TTC549 (cell line): Measurements from ENCODE around the gene SMPDL3A.
"Not testable (repeated sequence)": the region's sequence is repeated elsewhere in the genome, so short reads cannot be mapped to it uniquely, and the experiment has no call there.

ENCODE experiments used
- FAIRE-seq: peaks from 2 replicates; lab custom pipeline; 2012; peaks lifted over from hg19 to GRCh38; lab: Jason Lieb, UNC

The SMPDL3A gene

GRCh38 chr6:122789182-122790027 lies at the start of gene SMPDL3A:
SMPDL3A (plus strand) TSS chr6:122789258; CDS start chr6:122789347, 89 bp downstream.
- no peak for FAIRE-seq

GRCh38 chr6:122740091-122740490 lies 49.0 kb upstream of the SMPDL3A start:
- FAIRE-seq, result no peak

GRCh38 chr6:122740936-122741335 lies 48.1 kb upstream of the SMPDL3A start:
- no peak for FAIRE-seq

GRCh38 chr6:122744247-122744646 lies 44.8 kb upstream of the SMPDL3A start:
- FAIRE-seq, result not testable (repeated sequence)

- not testable (repeated sequence) for FAIRE-seq
Observed at GRCh38 chr6:122744856-122745255, 44.2 kb upstream of the SMPDL3A start.

GRCh38 chr6:122746688-122747087 lies 42.4 kb upstream of the SMPDL3A start:
- no peak for FAIRE-seq

GRCh38 chr6:122747573-122747972 lies 41.5 kb upstream of the SMPDL3A start:
- no peak for FAIRE-seq

GRCh38 chr6:122748945-122749344 lies 40.1 kb upstream of the SMPDL3A start:
- FAIRE-seq, result not testable (repeated sequence)

GRCh38 chr6:122749451-122750050 lies 39.5 kb upstream of the SMPDL3A start:
- no peak for FAIRE-seq

- FAIRE-seq, result no peak
Observed at GRCh38 chr6:122751326-122751725, 37.7 kb upstream of the SMPDL3A start.

- no peak for FAIRE-seq
Observed at GRCh38 chr6:122752459-122752858, 36.6 kb upstream of the SMPDL3A start.

GRCh38 chr6:122753000-122753687 lies 35.9 kb upstream of the SMPDL3A start:
- no peak for FAIRE-seq

- FAIRE-seq, result no peak
Observed at GRCh38 chr6:122753688-122754056, 35.4 kb upstream of the SMPDL3A start.

GRCh38 chr6:122754191-122754731 lies 34.8 kb upstream of the SMPDL3A start:
- FAIRE-seq, result no peak

GRCh38 chr6:122755901-122756300 lies 33.2 kb upstream of the SMPDL3A start:
- FAIRE-seq, result no peak

- FAIRE-seq, result no peak
Observed at GRCh38 chr6:122758927-122759334, 30.1 kb upstream of the SMPDL3A start.

- FAIRE-seq, result no peak
Observed at GRCh38 chr6:122760330-122760729, 28.7 kb upstream of the SMPDL3A start.

- no peak for FAIRE-seq
Observed at GRCh38 chr6:122766256-122766655, 22.8 kb upstream of the SMPDL3A start.

GRCh38 chr6:122770835-122771601 lies 18.0 kb upstream of the SMPDL3A start:
- FAIRE-seq, result no peak

- FAIRE-seq, result no peak
Observed at GRCh38 chr6:122772724-122773415, 16.2 kb upstream of the SMPDL3A start.

- no peak for FAIRE-seq
Observed at GRCh38 chr6:122775975-122776374, 13.1 kb upstream of the SMPDL3A start.
